HepG2 (cell line): ENCODE measurements around the gene ADGRL1. TPM values are rescaled to one million over a fixed set of nuclear protein-coding genes. Genes with fewer than 3 reads are reported as not detected.

Experiments used
- ARNTL ChIP-seq: sonication (generic); formaldehyde crosslinking; IDR thresholded peaks from 2 replicates; pipeline ENCODE4 v1.4.0; 2020; ENCODE audit warnings: mild to moderate bottlenecking, missing genetic modification reagents
- CHD4 ChIP-seq: fragments of 200-600 bp; sonication (generic); IDR thresholded peaks from 2 replicates; pipeline ENCODE4 v1.7.0; 2017; ENCODE audit warnings: mild to moderate bottlenecking, low read length, borderline replicate concordance
- EZH2 ChIP-seq: conservative IDR thresholded peaks from 2 replicates; pipeline ENCODE4 v1.6.1; 2012; ENCODE audit warnings: mild to moderate bottlenecking, low read depth, low read length, moderate library complexity
- FOXK2 ChIP-seq: fragments of 450-650 bp; IDR thresholded peaks from 2 replicates; pipeline ENCODE4 v1.6.1; 2016
- FOXP4 ChIP-seq: sonication (generic); formaldehyde crosslinking; IDR thresholded peaks from 2 replicates; pipeline ENCODE4 v1.4.0; 2020; ENCODE audit warnings: missing genetic modification reagents
- IRX3 ChIP-seq: sonication (generic); formaldehyde crosslinking; IDR thresholded peaks from 2 replicates; pipeline ENCODE4 v1.8.1; 2023; ENCODE audit warnings: mild to moderate bottlenecking, low read depth, missing genetic modification reagents, borderline replicate concordance
- NR2F6 ChIP-seq, 2 experiments: IDR thresholded peaks; 2 replicates each; pipeline ENCODE4 v1.6.1; 2016; ENCODE audit warnings: antibody characterized with exemption in 1 of 2, mild to moderate bottlenecking in 1 of 2
- PAX8 ChIP-seq: sonication (generic); formaldehyde crosslinking; IDR thresholded peaks from 2 replicates; pipeline ENCODE4 v1.8.0; 2022; ENCODE audit warnings: mild to moderate bottlenecking, missing genetic modification reagents, borderline replicate concordance
- POGK ChIP-seq: sonication (generic); formaldehyde crosslinking; conservative IDR thresholded peaks from 2 replicates; pipeline ENCODE4 v1.8.0; 2022; ENCODE audit warnings: mild to moderate bottlenecking, moderate library complexity, missing genetic modification reagents
- RELA ChIP-seq: sonication (generic); formaldehyde crosslinking; IDR thresholded peaks from 2 replicates; pipeline ENCODE4 v1.4.0; 2020; ENCODE audit warnings: missing genetic modification reagents
- TOPORS ChIP-seq: sonication (generic); formaldehyde crosslinking; IDR thresholded peaks from 2 replicates; pipeline ENCODE4 v1.8.0; 2023; ENCODE audit warnings: mild to moderate bottlenecking, missing genetic modification reagents
- ZFP62 ChIP-seq: sonication (generic); formaldehyde crosslinking; IDR thresholded peaks from 2 replicates; pipeline ENCODE4 v1.4.0; 2020; ENCODE audit warnings: missing genetic modification reagents
- ZNF230 ChIP-seq: sonication (generic); formaldehyde crosslinking; IDR thresholded peaks from 2 replicates; pipeline ENCODE4 v1.4.0; 2020; ENCODE audit warnings: mild to moderate bottlenecking, missing genetic modification reagents
- ZNF3 ChIP-seq: IDR thresholded peaks from 2 replicates; pipeline ENCODE4 v1.7.0; 2017; ENCODE audit warnings: inconsistent platforms
- ZNF569 ChIP-seq: sonication (generic); formaldehyde crosslinking; IDR thresholded peaks from 2 replicates; pipeline ENCODE4 v1.5.0; 2020; ENCODE audit warnings: mild to moderate bottlenecking, missing genetic modification reagents, moderate library complexity, borderline replicate concordance
- ZNF710 ChIP-seq: sonication (generic); formaldehyde crosslinking; IDR thresholded peaks from 2 replicates; pipeline ENCODE4 v1.5.0; 2020; ENCODE audit warnings: mild to moderate bottlenecking, missing genetic modification reagents, borderline replicate concordance
- ZNF724P ChIP-seq: sonication (generic); formaldehyde crosslinking; IDR thresholded peaks from 2 replicates; pipeline ENCODE4 v1.8.0; 2022; ENCODE audit warnings: missing genetic modification reagents, borderline replicate concordance
- ZZZ3 ChIP-seq: sonication (generic); formaldehyde crosslinking; IDR thresholded peaks from 2 replicates; pipeline ENCODE4 v1.4.0; 2020; ENCODE audit warnings: missing genetic modification reagents, mild to moderate bottlenecking, borderline replicate concordance
- polyA plus RNA-seq, 8 experiments: library from polyadenylated mRNA; depleted of rRNA in 3 of 8; stranded (reverse) in 7 of 8; unstranded in 1 of 8; fragments of >200 nt; fragmentation: Illumina TruSeq in 4 of 8; extraction: Trizol in 4 of 8; gene quantifications; 2 replicates each; pipeline versions ENCODE4 v1.2.1 to v1.2.3, GENCODE V29; 2011 to 2016; ENCODE audit warnings: low read depth in 4 of 8, missing spikeins in 1 of 8, mixed read lengths in 1 of 8; ENCODE audit not compliant: insufficient read depth in 1 of 8
- total RNA-seq, 5 experiments: library from RNA; depleted of rRNA; stranded (reverse); fragments of >200 nt; fragmentation: Illumina TruSeq; extraction: Trizol; gene quantifications; 2 replicates each; pipeline ENCODE4 v1.2.3, GENCODE V29; 2016; ENCODE audit warnings: low read depth in 1 of 5
- TF ChIP-seq, protein P1 (sequence below): sonication (generic); formaldehyde crosslinking; IDR thresholded peaks from 2 replicates; pipeline ENCODE4 v1.4.0; 2020; ENCODE audit warnings: missing genetic modification reagents, borderline replicate concordance
- TF ChIP-seq, protein P2 (sequence below): sonication (generic); formaldehyde crosslinking; IDR thresholded peaks from 2 replicates; pipeline ENCODE4 v1.5.1; 2020; ENCODE audit warnings: mild to moderate bottlenecking, moderate library complexity, missing genetic modification reagents

The ADGRL1 gene
- total and polyA plus RNA-seq, 2 of the 13 experiments (the other 11 are each of a cell fraction or from before 2014, with no cell fraction given): 0.49 to 1.7 TPM

GRCh38 chr19:14112809-14113385, 93.1 kb downstream of the ADGRL1 start (continued):
- no peak for TF ChIP-seq POGK
- no peak for TF ChIP-seq ZNF724P
- peak; percentile 48; the same call in 1 of the 2 replicates for TF ChIP-seq ARNTL (CRISPR knock-in tag)
- TF ChIP-seq, protein P1, sequence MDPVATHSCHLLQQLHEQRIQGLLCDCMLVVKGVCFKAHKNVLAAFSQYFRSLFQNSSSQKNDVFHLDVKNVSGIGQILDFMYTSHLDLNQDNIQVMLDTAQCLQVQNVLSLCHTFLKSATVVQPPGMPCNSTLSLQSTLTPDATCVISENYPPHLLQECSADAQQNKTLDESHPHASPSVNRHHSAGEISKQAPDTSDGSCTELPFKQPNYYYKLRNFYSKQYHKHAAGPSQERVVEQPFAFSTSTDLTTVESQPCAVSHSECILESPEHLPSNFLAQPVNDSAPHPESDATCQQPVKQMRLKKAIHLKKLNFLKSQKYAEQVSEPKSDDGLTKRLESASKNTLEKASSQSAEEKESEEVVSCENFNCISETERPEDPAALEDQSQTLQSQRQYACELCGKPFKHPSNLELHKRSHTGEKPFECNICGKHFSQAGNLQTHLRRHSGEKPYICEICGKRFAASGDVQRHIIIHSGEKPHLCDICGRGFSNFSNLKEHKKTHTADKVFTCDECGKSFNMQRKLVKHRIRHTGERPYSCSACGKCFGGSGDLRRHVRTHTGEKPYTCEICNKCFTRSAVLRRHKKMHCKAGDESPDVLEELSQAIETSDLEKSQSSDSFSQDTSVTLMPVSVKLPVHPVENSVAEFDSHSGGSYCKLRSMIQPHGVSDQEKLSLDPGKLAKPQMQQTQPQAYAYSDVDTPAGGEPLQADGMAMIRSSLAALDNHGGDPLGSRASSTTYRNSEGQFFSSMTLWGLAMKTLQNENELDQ: no peak
- no peak for TF ChIP-seq TOPORS
- no peak for TF ChIP-seq IRX3 (CRISPR knock-in tag)
- no peak for TF ChIP-seq FOXK2
- no peak for TF ChIP-seq ZNF3 (CRISPR knock-in tag)
- no peak for TF ChIP-seq PAX8 (CRISPR knock-in tag)
- TF ChIP-seq ZNF710 (CRISPR knock-in tag): no peak
- no peak for TF ChIP-seq ZNF230
- no peak for TF ChIP-seq CHD4
- no peak for TF ChIP-seq FOXP4 (CRISPR knock-in tag)
- TF ChIP-seq, protein P2, sequence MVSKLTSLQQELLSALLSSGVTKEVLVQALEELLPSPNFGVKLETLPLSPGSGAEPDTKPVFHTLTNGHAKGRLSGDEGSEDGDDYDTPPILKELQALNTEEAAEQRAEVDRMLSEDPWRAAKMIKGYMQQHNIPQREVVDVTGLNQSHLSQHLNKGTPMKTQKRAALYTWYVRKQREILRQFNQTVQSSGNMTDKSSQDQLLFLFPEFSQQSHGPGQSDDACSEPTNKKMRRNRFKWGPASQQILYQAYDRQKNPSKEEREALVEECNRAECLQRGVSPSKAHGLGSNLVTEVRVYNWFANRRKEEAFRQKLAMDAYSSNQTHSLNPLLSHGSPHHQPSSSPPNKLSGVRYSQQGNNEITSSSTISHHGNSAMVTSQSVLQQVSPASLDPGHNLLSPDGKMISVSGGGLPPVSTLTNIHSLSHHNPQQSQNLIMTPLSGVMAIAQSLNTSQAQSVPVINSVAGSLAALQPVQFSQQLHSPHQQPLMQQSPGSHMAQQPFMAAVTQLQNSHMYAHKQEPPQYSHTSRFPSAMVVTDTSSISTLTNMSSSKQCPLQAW (CRISPR knock-in tag): no peak
- peak; percentile 62; the same call in 1 of the 2 replicates for TF ChIP-seq NR2F6 (IDR thresholded peaks at IDR 0.05)
- peak; percentile 78 for TF ChIP-seq NR2F6 (CRISPR knock-in tag; IDR thresholded peaks at IDR 0.05)
- TF ChIP-seq ZNF569 (CRISPR knock-in tag): no peak
- TF ChIP-seq EZH2: no peak
- no peak for TF ChIP-seq RELA (CRISPR knock-in tag)
- no peak for TF ChIP-seq ZFP62 (CRISPR knock-in tag)
- no peak for TF ChIP-seq ZZZ3 (CRISPR knock-in tag)
